Lower leg skin (tissue), 3 donors: ENCODE measurements around the gene MIDN.

Experiments used
- CTCF ChIP-seq, 3 donors: fragments of 450-650 bp; IDR thresholded peaks; one replicate each; pipeline ENCODE4 v1.5.1; 2016; ENCODE audit warnings: antibody characterized with exemption in 3 of 3, mild to moderate bottlenecking in 3 of 3, moderate library complexity in 2 of 3
- POLR2A ChIP-seq, 2 donors: fragments of 450-650 bp; IDR thresholded peaks; one replicate each; pipeline ENCODE4 v1.6.1; 2016 to 2017; ENCODE audit warnings: antibody characterized with exemption in 2 of 2, mild to moderate bottlenecking in 1 of 2, moderate library complexity in 1 of 2

GRCh38 chr19:1307320-1307719 is 58.9 kb downstream of the MIDN start:
- TF ChIP-seq POLR2A (IDR thresholded peaks at IDR 0.05): no peak
- TF ChIP-seq CTCF (IDR thresholded peaks at IDR 0.05): no peak
